Skin epidermis (tissue), 12 donors: Measurements from ENCODE around the gene NEK10.

Experiments used
- H3K27ac ChIP-seq, 21 experiments: fragments of 200-600 bp; sonication (generic) in 11 of 21; one replicate each; pipeline ENCODE4 v1.5.0; 2020; ENCODE audit warnings: mild to moderate bottlenecking in 3 of 21, inconsistent platforms in 2 of 21, moderate library complexity in 2 of 21
- H3K4me3 ChIP-seq, 7 experiments: fragments of 200-600 bp; sonication (generic) in 2 of 7; one replicate each; pipeline ENCODE4 v1.5.0; 2020; ENCODE audit warnings: inconsistent platforms in 2 of 7, mild to moderate bottlenecking in 2 of 7, moderate library complexity in 1 of 7

The NEK10 gene

GRCh38 chr3:27200721-27201489 is 168.3 kb downstream of the NEK10 start:
- Histone ChIP-seq H3K27ac (no peak overlapping the region), H3K4me3 (no peak overlapping the region)

GRCh38 chr3:27194861-27195483 is 174.2 kb downstream of the NEK10 start:
- Histone ChIP-seq H3K4me3 (no peak overlapping the region), H3K27ac (no peak overlapping the region)

GRCh38 chr3:27193056-27193455 is 176.1 kb downstream of the NEK10 start:
- Histone ChIP-seq H3K4me3 (no peak overlapping the region), H3K27ac (no peak overlapping the region)

GRCh38 chr3:27186013-27186412 is 183.2 kb downstream of the NEK10 start:
- Histone ChIP-seq H3K4me3 (no peak overlapping the region), H3K27ac (no peak overlapping the region)

GRCh38 chr3:27185231-27185989 is 183.8 kb downstream of the NEK10 start:
- no peak overlapping the region for H3K27ac ChIP-seq
- no peak overlapping the region for H3K4me3 ChIP-seq

- no peak overlapping the region for H3K27ac ChIP-seq
- H3K4me3 ChIP-seq: no peak overlapping the region
Measured at GRCh38 chr3:27184261-27184660, 184.9 kb downstream of the NEK10 start.

GRCh38 chr3:27176256-27176655 is 192.9 kb downstream of the NEK10 start:
- H3K4me3 ChIP-seq: no peak overlapping the region
- H3K27ac ChIP-seq: no peak overlapping the region

- Histone ChIP-seq H3K4me3 (no peak overlapping the region), H3K27ac (no peak overlapping the region)
Measured at GRCh38 chr3:27174530-27174929, 194.7 kb downstream of the NEK10 start.

GRCh38 chr3:27171113-27171512 is 198.1 kb downstream of the NEK10 start:
- no peak overlapping the region for H3K27ac ChIP-seq
- H3K4me3 ChIP-seq: no peak overlapping the region

- Histone ChIP-seq H3K27ac (peak overlapping the region in 2 of 21 experiments; percentile 2 to 68), H3K4me3 (no peak overlapping the region)
Measured at GRCh38 chr3:27166888-27167287, 202.3 kb downstream of the NEK10 start.

GRCh38 chr3:27165321-27165721 is 203.9 kb downstream of the NEK10 start:
- Histone ChIP-seq H3K27ac (peak overlapping the region in 4 of 21 experiments; percentile 3 to 54 (median 29)), H3K4me3 (no peak overlapping the region)

- H3K27ac ChIP-seq: no peak overlapping the region
Measured at GRCh38 chr3:27160779-27161287, 208.3 kb downstream of the NEK10 start.

GRCh38 chr3:27160146-27160545 is 209.0 kb downstream of the NEK10 start:
- Histone ChIP-seq H3K4me3 (no peak overlapping the region), H3K27ac (no peak overlapping the region)

More at GRCh38 chr3:27160779-27161287, 208.3 kb downstream of the NEK10 start:
- H3K4me3 ChIP-seq: no peak overlapping the region

GRCh38 chr3:27147215-27147614 is 222.0 kb downstream of the NEK10 start:
- Histone ChIP-seq H3K27ac (peak overlapping the region in 1 of 21 experiments; percentile 7), H3K4me3 (no peak overlapping the region)

- H3K27ac ChIP-seq: peak overlapping the region in 1 of 21 experiments; percentile 7
- no peak overlapping the region for H3K4me3 ChIP-seq
Measured at GRCh38 chr3:27146786-27147185, 222.4 kb downstream of the NEK10 start.

- no peak overlapping the region for H3K27ac ChIP-seq
- no peak overlapping the region for H3K4me3 ChIP-seq
Measured at GRCh38 chr3:27145719-27146118, 223.5 kb downstream of the NEK10 start.

GRCh38 chr3:27141668-27142067 is 227.5 kb downstream of the NEK10 start:
- H3K27ac ChIP-seq: no peak overlapping the region
- H3K4me3 ChIP-seq: no peak overlapping the region

- Histone ChIP-seq H3K27ac (no peak overlapping the region), H3K4me3 (no peak overlapping the region)
Measured at GRCh38 chr3:27138562-27138961, 230.6 kb downstream of the NEK10 start.

GRCh38 chr3:27138005-27138404 is 231.2 kb downstream of the NEK10 start:
- H3K4me3 ChIP-seq: no peak overlapping the region
- no peak overlapping the region for H3K27ac ChIP-seq

- no peak overlapping the region for H3K27ac ChIP-seq
- H3K4me3 ChIP-seq: no peak overlapping the region
Measured at GRCh38 chr3:27134171-27134796, 234.9 kb downstream of the NEK10 start.
